Glomerular visceral epithelial cell (primary cell): ENCODE results near the gene SLC13A4.

Experiments
- DNase-seq: peaks from one replicate; pipeline ENCODE4 v3.0.0-alpha.2; 2016; ENCODE audit errors: extremely low spot score

The SLC13A4 gene

DNA sequence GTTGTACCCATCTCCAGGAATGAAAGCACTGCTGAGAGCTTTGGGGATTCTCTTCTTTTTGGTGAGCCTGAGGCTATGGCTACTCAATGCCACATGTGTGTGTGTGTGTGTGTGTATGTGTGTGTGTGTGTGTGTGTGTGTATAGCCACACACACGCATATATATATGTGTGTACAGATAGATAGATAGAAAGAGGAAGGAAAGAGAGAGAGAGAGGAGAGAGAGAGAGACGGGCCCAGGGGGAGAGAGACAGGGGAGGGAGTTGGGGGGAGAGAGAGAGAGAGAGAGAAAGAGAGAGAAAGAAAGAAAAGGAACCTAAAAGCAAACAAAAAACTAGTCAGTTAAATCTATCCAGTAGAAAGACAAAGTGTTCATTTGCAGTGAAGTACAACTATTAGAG lies 8.3 kb downstream of the SLC13A4 start:
- DNase-seq, result no peak

DNA sequence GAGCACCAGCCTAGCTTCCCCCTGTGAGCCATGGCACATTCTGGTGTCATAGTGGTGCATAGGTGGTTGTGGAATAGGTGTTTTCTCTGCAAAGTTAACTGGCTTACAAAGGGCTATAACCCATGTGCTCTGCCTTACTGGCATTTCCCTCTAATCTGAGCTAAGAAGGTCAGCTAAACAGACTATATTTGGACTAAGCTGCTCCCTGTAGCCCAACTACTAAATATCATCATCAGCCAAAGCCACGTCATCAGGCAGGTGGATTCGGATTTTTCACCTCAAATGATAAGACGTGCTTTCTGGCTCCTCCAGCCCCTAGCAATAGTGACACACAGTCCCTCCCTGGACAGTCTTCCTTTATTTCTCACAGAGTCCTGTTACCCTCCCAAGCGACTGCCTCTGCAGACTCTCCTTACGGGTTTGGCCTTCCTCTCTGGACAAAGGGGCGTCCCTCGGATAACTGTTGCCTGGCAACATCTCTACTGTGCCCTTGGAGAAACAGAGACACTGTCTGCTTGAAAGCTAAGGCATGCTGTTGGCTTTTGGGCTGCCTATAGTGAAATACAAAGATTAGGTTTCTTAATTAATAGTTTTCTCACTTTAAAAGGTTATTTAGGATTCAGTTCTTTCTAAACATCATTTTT lies 9.1 kb downstream of the SLC13A4 start:
- no peak for DNase-seq

DNA sequence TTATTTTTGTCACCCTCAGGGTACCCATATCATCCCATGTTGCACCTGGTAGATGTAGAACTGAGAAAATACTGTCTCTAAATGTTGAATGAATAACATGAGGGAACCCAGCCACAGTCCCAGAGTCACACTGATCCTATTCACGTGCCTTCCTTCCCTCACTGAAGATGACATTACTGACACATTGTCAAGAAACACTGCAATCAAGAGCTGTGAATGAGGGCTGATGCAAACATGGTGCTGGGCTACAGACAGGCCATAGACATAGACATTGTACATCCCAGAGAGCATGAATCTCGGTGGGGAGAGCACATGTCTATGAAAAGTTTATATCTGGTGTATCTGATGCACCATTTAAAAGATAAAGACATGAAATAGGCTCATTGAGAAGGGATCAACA lies 9.8 kb downstream of the SLC13A4 start:
- DNase-seq, result no peak

DNA sequence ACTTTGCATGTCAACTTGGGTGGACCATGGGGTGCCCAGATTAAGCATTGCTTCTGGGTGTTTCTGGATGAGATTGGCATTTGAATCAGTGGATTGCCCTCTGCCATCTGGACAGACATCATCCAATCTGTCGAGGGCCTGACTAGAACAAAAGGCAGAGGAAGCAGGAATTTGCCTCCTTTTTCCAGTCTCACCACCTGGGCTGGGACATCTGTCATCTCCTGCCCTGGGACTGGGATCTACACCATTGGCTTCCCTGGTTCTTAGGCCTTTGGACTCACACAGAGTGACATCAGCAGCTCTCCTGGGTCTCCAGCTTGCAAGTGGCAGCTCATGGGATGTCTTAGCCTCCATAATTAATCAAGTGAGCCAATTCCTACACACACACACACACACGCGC lies 10.3 kb downstream of the SLC13A4 start:
- DNase-seq, result no peak

DNA sequence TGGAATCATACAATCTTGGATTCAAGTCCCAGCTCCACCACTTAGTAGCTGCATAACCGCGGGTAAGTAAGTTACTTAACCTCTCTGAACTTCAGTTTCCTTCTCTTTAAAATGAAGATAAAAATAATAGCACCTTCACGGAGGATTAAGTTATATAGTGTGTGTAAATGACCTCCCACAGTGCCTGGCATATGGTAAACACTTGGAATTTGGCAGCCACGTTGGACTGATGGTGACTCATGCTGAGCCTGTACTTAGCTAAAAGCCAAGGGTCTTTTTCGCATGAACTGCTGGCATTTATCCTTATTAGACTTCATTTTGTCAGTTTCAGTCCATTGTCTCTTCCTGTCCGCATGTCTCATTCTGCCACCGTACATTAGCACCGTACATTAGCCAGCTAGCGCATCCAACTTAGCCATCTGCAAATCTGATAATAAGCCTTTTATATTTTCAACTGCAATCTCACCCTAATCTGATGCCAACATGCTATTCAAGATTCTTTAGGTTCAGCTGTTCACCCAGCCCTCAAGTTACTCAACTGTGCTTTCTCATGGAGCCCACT lies 11.2 kb downstream of the SLC13A4 start:
- DNase-seq, result peak; percentile 79

DNA sequence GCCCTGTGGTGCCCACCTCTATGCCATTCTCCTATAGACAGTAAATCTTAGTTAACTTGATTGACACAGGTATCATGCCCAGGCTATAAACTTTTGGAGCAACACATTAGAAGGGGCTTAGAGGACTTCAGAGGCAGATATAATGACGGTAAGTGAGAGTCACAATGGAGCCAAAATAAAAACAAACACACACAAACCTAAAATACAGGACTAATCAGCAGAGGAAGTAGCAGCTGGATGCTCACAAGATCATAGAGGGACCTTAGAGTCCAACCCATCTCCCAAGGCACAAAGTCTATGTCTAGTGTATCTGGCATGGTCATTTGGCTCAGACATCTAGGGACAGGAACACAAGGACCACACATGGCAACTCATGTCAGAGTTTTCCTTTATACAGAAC lies 12.3 kb downstream of the SLC13A4 start:
- no peak for DNase-seq

DNA sequence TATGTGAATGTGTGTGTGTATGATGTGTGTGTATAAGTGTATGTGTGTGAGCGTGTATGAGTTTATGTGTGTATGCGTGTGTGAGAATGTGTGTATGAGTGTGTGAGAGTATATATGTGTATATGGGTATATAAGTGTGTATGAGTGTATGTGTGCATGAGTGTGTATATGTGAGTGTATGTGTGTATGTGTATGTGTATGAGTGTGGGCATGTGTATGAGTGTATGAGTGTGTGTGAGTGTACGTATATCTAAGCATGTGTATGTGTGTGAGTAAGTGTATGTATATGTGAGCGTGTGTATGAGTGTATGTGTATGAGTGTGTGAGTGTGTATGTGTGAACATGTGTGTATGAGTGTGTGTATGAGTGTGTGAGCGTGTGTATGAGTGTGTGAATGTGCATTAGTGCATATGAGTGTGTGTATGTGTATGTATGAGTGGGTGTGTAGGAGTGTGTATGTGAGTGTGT lies 12.9 kb downstream of the SLC13A4 start:
- no peak for DNase-seq

DNA sequence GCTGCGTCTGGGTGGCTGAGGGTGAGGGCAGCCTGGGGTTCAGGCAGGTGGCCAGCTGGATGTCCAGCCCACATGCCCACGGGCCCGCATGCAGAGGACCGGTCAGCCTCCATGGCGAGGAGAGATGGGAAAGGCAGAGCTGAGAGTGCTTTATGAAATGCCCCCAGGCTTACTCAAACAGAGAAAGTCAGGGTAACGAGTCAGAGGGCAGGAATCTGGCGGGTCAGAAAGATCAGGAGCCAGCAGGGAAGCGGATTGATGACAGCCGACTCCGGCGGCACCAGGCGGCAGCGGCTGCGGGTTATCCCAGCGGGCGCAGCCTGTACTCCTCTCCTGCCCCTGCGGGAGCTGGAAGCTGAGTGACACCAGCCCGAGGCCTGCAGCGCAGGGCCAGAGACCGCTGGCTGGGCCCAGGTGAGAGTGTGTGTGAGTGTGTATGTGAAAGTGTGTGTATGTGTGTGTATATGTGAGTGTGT lies 13.4 kb downstream of the SLC13A4 start:
- peak; percentile 49 for DNase-seq

DNA sequence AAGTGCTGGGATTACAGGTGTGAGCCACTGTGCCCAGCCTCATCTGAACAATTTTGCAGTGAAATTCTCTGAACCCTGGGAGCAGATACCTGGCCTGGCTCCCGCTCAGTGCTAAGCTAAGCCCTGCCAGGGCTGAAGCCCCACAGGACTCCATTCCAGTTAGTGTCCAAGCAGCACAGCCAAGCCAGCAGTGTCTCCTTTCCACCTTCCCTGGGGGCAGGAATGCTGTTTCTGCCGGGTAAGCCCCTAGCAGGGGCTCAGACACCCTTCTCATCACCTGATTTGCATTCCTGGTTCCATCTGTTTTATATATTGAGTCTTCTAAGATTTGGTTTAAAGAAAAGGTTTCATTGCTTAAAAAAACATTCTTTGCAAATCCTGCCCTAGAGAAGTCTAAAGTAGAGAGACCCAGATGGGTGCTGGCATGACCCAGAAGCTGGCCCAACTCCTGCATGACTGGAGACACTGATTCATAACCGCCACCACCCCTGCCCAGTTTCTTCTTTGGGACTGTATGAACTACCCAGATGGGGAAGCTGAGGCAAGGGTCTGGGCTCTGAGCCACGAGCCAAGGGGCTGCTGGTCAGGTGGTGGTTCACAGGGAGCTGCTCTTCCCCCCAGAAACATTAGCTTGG lies 14.0 kb downstream of the SLC13A4 start:
- DNase-seq, result no peak

DNA sequence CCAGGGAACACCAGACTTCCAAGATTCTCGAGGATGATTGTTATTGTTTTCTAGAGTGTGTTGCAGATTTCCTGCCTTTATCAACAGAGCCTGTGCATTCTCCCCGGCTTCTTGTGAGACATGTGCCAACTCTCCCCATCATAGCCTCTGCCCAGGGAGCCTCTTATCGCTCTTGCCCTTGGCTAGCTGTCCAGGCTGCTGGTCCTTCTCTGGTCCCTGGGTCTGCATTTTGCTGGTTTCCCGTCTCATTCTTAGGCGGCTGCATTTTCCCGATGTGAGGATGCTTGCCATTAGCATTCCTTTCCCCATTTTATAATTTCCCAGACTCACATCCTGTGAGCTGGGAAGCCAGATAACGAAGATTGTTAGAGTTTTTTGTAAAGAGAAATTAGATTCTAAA lies 15.2 kb downstream of the SLC13A4 start:
- DNase-seq, result no peak

DNA sequence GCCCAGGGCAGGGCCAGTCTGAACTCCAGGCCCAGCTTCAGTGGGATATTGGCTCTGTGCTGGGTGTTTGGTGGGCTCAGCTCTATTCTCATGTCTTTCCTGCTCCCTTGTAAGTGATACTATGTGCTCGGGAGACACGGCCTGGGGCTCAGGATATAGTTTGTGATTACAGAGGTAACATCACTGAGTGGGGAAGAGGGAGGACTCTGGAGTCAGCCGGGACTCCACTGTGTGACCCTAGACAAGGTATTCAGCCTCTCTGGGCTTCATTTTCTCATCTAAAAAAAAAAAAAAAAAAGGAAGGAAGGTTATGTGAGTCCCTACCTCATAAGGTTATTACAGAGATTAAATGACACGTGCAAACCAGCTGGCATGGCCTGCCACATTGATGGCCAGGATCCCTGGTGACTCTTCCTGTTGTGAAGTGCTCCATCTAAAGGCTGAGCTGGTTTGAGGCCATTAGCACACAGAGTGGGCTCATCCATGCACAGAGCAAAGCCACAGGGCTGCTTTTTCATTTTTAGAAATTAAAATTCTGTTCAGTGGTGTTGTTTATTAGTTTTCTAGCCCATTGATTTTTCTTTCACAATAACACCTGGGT lies 15.7 kb downstream of the SLC13A4 start:
- no peak for DNase-seq

DNA sequence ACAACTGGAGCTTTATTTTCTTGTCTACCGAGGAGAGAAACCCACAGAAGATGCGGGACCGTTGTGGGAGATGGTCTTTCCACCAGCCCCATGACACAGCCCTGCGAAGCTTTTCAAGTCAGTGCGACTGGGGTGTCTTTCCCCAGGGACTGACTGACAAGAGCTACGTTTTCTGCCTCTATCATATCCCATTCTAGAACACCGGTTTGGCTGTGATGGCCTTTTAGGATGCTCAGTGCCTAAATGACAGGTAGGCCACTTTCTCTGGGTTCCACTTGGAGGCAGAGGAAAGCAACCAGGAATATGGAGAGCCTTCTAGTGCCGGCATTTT lies 16.9 kb downstream of the SLC13A4 start:
- DNase-seq, result no peak

DNA sequence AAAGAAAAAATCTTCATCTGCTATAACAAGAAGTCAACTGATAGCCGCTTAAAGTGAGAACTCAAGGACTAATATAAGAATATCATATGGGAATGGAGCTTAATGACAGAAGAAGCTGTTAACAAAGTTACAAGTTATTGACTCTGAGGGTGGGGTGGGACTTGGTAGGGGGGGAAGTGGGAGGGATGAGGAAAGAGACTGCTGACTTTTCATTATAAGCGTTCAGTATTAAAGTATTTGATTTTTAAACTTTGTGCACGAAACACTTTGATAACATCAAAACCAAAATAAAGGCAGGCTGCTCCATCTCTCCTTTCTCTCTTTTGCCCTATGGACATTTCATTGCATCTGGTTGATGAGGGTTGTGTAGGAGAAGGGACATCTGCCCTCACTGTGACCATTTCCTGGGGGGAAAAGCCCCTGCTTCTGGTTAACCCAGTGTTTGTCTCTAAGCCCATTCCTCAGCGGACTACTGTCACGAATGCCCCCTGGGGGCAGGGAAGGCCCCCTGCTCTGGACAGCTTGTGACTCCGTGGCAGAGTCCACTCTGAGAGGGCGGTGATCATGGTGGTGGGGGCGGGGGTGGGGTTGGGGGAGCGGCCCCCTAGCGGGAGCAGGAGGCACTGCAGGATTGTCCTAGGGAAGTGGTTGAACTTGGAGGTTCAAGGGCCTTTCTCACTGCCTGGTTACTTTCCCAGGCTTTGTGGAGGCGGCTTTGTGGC lies 17.4 kb downstream of the SLC13A4 start:
- DNase-seq, result no peak

DNA sequence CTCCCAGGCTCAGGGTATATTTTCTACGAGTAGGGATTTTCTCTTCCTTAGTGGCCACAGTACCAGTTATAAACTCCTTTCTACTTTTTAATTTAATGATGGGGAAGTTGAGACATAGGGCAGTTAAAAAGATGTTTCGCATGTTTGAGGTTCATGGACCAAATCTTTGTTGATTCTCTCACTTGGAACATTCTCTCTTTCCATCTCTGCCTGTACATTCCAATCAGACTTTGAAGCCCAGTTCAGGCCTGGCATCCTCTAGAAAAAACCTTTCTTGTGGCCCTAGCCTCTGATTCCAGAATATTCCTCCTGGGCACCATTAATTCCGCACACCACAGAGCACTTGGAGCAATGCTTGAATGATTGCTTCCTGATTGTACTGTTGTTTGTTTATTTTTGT lies 18.5 kb downstream of the SLC13A4 start:
- DNase-seq, result no peak

DNA sequence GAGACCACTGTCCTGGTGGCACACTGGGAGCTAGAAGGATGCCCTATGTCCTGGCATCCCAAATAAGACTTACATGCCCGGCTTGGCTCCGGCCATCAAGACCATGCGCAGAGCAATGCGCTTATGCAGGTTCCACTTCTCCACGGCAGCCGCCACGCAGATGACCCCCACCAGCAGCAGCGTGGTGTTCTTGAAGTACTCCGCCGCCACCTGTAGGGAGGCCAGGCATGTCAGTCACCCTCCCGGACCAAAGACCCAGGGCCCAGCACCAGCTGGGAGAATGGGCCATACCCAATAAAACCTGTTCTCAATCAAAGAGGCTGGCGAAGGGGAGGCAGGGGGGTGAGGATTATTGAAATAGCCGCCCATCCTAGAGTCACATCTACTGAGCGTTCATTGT lies 19.9 kb downstream of the SLC13A4 start:
- DNase-seq, result no peak

DNA sequence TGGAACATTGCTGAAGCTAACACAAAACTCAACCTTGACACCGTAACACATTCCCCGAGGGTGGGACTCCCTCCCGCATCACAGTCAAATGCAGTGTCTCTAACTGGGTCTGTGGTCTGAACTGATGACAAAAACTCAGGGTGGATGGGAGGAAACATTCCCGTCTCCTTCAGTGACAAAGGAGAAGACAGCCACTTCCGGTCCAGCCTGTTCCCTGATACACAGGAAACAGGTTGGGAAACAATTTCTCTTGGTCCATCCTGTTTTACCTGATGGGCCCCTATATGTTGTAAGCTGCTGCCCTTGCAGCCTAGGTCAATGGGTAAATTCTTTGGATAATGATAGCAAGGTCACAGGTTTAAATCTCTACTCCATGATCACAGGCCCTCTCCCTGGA lies 20.4 kb downstream of the SLC13A4 start:
- no peak for DNase-seq

DNA sequence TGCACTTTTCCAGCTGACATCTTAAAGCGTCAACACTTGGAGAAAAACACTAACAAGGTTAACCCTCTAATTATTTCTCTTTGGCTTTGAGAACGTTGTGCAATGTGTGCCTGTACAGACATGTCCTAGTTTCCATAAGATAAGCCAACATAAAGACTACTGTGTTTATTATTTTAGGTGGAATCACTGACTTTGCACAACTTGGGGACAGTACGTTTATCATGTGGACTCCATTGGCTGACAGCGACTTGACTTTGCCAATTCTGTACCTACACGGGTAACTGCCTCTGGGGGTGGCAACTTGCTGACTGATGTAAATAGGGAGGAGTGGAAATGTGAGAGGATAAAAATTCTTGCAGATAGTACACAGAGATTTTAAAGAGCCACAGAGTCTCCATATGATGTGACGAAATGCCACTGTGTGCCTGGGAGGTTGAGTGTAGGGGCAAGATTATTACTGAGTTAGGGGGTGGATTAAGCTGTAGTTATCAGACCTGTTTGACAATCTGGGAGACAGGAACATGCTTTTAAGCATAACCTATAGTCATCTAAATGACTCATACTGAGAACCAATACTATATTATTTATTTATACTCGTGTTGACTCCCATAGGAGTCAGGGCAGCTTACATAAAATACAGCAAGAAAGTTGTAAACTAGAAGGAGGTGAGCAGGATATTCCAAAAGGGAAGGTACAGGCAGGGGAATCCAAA lies 21.0 kb downstream of the SLC13A4 start:
- no peak for DNase-seq

DNA sequence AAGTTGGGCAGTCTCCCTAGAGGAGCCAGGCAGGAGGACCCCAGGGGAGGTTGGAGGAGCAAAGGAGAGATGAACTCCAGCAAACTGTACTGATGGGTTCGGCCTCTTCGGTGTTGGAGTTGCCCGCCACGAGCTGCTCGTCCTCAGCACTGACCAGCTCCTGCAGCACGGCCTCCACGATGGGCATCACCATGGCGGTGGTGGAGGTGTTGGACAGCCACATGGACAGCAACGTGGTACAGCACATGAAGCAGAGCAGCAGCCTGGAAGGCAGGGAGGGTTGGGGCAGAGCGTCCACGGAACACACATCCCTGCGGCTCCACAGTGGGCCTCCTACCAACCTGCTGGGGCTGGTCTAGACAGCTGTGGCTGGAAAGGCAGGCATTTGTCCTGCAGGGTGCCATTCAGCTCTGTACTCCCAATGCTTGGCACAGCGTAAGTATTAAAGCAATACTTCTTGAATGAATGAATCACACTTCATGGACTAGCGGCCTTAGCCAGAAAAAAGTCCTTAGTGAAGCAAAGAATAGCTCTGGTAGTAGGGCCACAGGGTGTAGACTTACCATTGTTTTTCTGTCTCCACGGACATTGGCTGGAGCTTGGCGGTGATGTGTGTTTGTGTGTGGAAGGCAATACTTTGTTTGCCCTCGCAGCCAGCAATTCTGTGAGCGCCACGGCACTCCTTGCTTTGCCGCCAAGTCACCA lies 21.8 kb downstream of the SLC13A4 start:
- no peak for DNase-seq

DNA sequence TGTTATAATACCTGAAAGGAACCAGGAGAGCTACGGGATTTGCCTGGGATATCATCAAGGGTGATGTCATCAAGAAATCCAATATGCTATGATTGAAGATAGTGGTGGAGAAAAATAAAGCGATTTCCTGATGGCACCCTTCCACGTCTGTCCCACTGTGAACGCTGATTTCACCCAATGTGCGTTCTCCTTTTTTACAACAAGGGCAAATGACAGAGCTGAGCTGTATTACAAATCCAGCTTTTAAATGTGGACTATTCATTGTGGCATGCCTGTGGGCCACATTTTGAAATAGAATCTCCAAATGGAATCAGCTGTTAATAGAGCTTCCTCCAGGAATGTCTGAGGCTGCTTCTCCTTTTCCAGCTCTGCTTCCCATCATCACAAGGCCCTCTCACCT lies 23.3 kb downstream of the SLC13A4 start:
- DNase-seq, result no peak

DNA sequence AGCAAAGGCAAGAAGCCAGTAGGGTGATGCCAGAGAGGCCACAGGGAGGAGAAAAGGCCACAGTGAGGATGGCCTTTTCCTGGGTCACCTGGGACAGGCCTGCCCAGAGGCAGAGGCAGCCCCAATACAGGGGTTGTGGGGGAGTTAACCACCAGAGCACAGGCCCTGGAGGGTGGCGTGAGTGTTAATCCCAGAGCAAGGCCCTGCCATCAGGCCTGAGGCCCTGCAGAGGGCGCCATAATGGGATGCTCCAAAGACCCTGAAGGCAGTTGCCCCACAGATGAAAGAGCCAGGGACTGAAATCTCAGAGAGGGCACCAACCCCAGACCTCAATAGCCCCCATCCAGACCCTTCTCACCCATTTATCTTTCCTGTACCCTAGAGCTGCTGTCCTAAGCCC lies 23.9 kb downstream of the SLC13A4 start:
- DNase-seq, result no peak
